HG03097 (cell line): ENCODE measurements around the gene MAML1.

Experiments
- ATAC-seq: cut with Tn5 transposase; IDR thresholded peaks from one replicate; pipeline ENCODE4 v1.9.1; 2021; ENCODE audit not compliant: unreplicated experiment, low FRiP score

The MAML1 gene

DNA sequence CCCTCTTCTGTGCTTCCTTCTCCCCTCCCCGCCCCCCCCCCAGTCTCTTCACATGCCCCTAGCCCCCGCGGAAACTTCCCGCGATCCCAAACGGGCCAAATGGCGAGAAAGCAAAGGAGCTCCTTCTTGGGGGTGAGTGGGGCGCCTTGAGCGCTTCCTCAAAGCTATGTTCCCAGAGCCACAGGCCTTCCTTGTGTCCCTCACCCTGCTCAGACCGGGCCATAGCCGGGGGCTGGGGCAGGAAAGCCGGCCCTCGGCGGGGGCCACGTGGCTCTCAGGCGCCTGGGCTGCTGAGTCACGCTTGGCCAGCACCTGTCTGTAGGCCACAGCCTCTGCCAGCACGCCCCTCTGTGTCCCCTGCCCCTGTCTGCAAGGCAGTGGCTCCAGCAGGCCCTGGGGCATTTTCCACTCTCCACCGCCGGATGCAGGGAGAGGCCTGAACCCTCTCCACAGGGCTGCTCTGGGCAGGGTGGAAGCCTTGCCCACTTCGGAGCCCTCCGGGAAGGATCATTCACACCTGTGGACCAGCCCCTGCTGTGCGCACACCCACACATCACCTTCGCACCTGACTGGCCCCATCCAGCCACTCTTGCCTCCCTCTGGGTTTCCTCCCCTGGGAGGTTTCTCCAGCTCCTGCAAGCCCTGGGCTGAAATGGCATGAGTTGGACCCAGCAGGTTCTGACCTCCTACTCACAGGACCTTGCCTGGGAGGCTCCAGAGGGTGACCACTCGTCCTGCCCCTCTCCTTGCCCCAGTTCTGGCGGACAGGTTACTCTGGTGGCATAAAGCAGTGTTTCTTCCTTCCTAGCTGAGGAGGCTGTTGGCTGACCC lies 86.9 kb downstream of the MAML1 start:
- peak; percentile 17 for ATAC-seq

DNA sequence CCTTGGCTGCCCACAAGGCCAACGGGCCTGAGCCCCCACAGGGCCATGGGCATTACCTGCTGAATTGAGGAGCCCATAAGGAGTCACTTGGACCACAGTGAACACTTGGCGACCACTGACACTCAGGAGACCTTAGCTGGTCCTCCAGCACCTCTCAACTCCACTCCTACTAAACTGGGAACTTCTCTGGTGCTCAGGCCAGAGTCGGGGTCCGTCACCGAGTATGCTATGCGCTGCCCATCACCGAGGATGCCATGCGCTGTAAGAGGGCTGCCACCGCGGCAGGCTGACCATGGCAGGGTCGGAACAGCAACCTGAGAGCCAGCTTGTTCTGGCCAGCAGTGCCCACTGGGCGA lies 87.5 kb downstream of the MAML1 start:
- ATAC-seq, result no peak

DNA sequence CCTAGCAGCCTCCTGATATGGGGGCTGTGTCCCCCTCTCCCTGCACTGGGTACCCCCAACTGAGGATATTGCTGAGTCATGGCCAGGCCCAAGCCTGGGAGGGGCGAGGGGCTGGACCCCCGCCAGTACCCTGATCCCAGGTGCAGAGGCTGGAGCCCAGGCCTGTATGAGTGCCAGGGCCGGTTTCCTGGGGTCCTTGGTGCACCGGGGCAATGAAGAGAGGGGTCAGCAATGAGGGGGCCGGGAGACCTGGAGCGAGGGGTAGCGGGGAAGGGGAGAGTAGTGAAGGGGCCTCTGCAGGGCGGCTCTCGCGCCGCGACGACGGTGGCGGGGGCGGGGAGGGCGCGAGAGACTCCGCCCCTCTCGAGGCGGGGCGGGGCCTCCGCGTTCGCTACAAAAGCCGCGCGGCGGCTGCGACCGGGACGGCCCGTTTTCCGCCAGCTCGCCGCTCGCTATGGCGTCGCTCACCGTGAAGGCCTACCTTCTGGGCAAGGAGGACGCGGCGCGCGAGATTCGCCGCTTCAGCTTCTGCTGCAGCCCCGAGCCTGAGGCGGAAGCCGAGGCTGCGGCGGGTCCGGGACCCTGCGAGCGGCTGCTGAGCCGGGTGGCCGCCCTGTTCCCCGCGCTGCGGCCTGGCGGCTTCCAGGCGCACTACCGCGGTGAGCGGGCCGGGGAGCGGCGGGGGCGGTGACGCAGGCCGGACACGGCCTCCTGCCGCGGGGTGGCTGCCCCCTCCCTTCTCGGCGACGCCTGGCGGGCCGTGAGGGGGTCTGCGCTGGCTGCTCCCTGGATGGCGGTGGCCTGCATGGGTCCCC lies 88.1 kb downstream of the MAML1 start, which contains the start of gene SQSTM1:
SQSTM1 (plus strand) TSS at position 423 of the 815 bp plus-strand sequence; CDS start at position 455, 32 bp downstream.
- ATAC-seq, result peak; percentile 34

DNA sequence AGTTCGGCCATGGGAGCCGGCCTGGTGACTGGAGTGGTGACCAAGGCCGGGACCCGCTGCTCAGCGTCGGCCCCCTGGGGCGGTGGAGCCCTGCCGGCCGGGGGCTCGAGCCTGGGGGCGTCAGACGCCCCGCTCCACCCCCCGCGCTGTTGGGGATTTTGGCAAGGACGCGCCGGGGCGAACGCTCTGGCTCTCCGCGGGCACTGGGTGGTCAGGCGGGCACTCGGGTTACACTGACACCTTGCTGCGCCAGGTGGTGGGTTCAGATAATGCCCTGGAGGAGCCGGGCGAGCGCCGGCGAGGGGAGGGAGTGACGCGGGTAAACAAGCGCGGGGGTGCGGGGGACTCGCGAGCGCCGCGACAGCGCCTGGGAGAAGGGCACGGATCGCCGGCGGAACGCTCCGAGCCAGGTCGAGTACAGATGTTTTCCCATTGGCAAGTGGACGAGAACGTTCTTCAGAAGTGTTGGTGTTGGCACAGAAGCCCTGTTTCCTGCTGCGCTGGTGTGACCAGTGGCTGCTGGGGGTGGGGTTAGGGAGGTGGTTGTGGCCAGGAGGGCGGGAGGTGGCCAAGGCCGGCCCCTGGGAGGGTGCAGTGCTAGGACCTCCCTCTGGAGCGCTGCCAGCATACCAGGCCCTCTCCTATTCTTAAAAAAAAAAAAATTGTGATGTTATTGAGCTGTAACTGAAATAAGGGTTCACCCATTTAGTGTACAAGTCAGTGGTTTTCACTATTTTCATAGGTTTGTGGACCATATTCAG lies 88.9 kb downstream of the MAML1 start:
- ATAC-seq, result peak; percentile 34

DNA sequence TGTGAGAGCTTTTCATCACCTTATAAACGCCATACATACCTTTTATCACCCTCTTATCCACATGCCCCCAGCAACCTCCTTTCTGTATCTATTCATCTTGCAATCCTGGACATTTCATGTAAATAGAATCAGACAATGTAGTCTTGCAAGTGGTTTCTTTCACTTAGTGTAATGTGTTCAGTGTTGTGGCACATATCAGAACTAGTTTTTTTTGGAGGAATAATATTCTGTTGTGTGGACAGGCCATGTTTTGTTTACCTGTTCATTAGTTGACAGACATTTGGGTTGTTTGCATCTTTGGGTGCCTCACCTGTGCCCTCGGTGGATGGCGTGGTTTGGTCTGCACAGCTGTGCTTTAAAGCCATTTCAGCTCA lies 89.4 kb downstream of the MAML1 start:
- ATAC-seq, result no peak

DNA sequence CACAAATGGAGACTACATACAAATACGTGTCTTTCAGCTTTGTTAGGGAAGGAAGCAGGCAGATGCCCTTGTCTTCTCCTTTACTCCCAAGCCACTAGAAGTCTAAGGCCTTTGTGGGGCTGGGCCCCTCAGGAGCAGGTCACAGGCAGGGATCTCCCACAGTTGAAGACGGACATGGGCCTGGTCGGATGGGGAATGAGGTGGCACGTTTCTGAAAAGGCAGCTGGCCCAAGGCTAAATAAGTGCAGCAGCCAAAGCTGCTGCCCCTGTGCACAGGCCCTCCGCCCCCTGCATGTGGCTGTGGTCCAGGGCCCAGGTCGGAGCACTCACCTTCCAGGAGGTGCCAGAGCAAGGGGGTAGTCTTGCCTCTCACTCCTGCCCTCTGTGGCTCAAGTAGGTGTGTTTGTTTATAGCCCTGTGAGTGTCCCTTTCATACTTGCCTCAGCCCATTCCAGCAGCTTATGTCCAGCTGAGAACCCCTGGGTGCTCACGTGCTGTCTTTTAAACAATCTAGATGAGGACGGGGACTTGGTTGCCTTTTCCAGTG lies 89.9 kb downstream of the MAML1 start:
- no peak for ATAC-seq

DNA sequence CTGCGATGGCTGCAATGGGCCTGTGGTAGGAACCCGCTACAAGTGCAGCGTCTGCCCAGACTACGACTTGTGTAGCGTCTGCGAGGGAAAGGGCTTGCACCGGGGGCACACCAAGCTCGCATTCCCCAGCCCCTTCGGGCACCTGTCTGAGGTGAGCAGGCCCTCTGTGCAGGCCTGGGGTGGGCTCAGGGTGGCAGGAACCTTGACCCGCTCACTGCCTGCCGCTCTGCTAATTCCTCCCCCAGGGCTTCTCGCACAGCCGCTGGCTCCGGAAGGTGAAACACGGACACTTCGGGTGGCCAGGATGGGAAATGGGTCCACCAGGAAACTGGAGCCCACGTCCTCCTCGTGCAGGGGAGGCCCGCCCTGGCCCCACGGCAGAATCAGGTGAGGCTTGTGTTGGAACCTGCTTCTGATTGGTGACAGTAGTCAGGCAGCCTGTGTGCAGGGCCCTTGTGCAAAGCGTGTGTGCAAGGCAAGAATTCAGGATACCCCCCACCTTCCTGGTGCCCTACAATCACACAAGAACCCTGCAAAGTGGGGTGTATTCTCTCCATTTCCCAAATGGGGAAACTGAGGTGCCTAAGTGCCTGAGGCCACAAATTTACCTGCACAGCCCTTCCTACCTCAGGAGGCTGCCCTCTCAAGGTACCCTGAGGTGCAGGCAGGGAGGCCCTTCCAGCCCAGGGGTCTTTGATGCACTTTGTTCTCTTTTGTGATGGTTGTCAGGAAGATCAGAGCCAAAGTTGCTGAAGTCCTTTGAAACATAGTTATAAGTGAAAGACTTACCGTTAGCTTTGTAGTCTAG lies 91.5 kb downstream of the MAML1 start:
- no peak for ATAC-seq

DNA sequence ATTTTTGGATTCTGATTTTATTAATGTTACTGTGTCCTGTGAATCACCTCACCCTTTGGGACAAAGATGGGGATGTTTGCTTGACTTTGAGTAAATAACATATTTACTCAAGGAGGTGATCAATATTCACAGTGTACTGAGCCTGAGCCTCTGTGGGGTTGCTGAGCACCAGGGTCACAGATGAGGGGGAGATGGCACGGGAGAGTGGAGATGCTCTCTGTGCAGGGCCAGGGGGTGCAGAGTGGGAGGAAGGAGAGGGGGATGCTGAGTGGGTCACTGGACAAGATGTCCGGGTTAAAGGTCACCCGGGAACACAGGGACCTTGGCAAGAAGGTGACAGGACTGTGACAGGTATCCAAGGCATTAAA lies 92.1 kb downstream of the MAML1 start:
- ATAC-seq, result no peak

DNA sequence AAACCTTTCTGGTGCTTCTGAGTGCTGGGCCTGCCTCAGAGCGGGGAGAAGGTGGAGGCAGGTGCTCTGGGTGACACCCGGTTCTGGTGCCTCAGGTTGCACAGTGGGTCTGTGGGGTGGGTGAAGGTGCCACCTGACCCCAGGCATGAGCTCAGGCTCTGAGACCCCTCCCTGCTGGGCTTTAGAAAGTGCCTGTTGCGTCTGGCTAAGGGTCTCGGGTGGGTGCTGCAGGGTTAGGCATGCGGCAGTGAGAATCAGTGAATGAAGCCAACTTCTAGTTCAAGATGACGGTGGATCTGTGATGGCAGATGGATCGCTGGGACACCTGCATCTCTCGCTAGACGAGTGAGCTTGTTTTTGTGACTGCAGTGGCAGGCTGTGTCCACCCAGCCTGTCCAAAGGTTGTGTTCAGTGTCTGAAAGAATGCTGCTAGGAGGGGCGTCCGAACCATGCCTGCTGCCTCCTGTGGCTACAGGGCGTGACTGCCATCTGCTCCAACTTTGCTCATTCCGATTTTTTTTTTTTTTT lies 93.1 kb downstream of the MAML1 start:
- ATAC-seq, result no peak
